Esophagus muscularis mucosa (tissue), 4 donors: ENCODE results near the gene CCDC196.

ENCODE experiments used
- CTCF ChIP-seq, 3 experiments: fragments of 200-600 bp in 2 of 3; fragments of 450-650 bp in 1 of 3; sonication (generic) in 2 of 3; IDR thresholded peaks; one replicate each; pipeline ENCODE4 v1.5.1; 2017 to 2019; ENCODE audit warnings: antibody characterized with exemption in 3 of 3, mild to moderate bottlenecking in 2 of 3, moderate library complexity in 1 of 3
- EP300 ChIP-seq: sonication (generic); formaldehyde crosslinking; IDR thresholded peaks from one replicate; pipeline ENCODE4 v1.6.1; 2017; ENCODE audit warnings: antibody characterized with exemption
- POLR2A ChIP-seq: fragments of 450-650 bp; IDR thresholded peaks from one replicate; pipeline ENCODE4 v1.6.1; 2017; ENCODE audit warnings: antibody characterized with exemption, moderate library complexity, mild to moderate bottlenecking, low read depth
- POLR2AphosphoS5 ChIP-seq, 2 donors: sonication (generic); formaldehyde crosslinking; IDR thresholded peaks; one replicate each; pipeline ENCODE4 v1.6.1; 2017; ENCODE audit warnings: antibody characterized with exemption in 2 of 2

- no peak for TF ChIP-seq CTCF (IDR thresholded peaks at IDR 0.05)
- TF ChIP-seq POLR2AphosphoS5 (IDR thresholded peaks at IDR 0.05), result no peak
- no peak for TF ChIP-seq POLR2A
- no peak for TF ChIP-seq EP300
These were observed 44.4 kb downstream of the CCDC196 start for GRCh38 chr14:66530526-66530925.
